Measurements from ENCODE around the gene HIP1.

- TF ChIP-seq, protein P1, sequence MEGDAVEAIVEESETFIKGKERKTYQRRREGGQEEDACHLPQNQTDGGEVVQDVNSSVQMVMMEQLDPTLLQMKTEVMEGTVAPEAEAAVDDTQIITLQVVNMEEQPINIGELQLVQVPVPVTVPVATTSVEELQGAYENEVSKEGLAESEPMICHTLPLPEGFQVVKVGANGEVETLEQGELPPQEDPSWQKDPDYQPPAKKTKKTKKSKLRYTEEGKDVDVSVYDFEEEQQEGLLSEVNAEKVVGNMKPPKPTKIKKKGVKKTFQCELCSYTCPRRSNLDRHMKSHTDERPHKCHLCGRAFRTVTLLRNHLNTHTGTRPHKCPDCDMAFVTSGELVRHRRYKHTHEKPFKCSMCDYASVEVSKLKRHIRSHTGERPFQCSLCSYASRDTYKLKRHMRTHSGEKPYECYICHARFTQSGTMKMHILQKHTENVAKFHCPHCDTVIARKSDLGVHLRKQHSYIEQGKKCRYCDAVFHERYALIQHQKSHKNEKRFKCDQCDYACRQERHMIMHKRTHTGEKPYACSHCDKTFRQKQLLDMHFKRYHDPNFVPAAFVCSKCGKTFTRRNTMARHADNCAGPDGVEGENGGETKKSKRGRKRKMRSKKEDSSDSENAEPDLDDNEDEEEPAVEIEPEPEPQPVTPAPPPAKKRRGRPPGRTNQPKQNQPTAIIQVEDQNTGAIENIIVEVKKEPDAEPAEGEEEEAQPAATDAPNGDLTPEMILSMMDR (IDR thresholded peaks at IDR 0.05): no peak
- TF ChIP-seq ZFX (IDR thresholded peaks at IDR 0.05; ENCODE audit: borderline replicate concordance): no peak
Measured at GRCh38 chr7:75740846-75741497, 2.2 kb upstream of the HIP1 start.
